GM21423 (cell line): ENCODE results near the gene NLGN1.

ENCODE experiments used
- ATAC-seq: cut with Tn5 transposase; IDR thresholded peaks from one replicate; pipeline ENCODE4 v1.9.1; 2021; ENCODE audit warnings: mild to moderate bottlenecking, moderate library complexity; ENCODE audit not compliant: unreplicated experiment

The NLGN1 gene

GRCh38 chr3:173750095-173750494 is 352.6 kb downstream of the NLGN1 start:
- no peak for ATAC-seq

DNA sequence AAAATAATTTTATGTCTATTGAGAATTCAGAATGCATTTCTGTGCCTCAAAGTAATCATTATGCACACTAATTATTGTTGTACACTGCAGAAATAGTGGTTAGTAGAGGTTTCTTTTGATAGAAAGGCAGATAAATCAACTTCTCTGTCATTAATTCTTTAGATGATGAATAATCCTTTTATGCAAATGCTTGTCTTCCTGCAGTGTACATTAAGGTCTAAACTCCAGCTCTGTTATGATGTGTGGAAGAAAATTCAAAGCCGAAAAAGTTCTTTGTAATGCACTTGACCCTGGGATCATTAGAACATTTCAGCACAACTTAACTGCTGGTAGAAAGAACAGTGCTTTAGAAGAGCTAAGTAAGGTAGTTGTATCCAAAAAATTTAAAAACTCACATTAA is 353.0 kb downstream of the NLGN1 start:
- ATAC-seq, result no peak

GRCh38 chr3:173753593-173753992 is 356.0 kb downstream of the NLGN1 start:
- ATAC-seq, result no peak

- no peak for ATAC-seq
These were observed 357.6 kb downstream of the NLGN1 start for GRCh38 chr3:173755161-173755560.

GRCh38 chr3:173761161-173761560 is 363.6 kb downstream of the NLGN1 start:
- no peak for ATAC-seq

GRCh38 chr3:173762501-173762900 is 365.0 kb downstream of the NLGN1 start:
- ATAC-seq, result no peak

DNA sequence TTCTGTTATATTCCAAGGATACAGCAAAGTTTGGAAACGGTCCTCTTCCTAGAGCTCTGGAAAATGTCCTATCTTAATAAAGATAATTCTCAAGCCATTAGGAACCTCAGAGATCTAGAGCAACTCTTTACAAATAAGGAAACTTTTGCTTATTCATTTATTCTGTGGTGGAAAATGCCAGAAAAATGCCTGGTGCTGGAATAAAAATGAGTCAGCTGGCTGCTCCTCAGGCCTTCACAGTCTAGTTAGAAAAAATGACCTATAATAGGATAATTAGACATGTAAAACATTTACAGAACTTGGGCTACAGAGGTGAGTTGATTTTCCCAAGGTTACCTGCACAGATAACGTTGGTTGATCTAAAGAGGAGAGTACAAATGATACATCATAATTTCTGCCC is 372.5 kb downstream of the NLGN1 start:
- no peak for ATAC-seq

GRCh38 chr3:173770796-173771573 is 373.4 kb downstream of the NLGN1 start:
- no peak for ATAC-seq

- ATAC-seq, result no peak
These were observed 376.3 kb downstream of the NLGN1 start for GRCh38 chr3:173773800-173774199.

- no peak for ATAC-seq
These were observed 376.8 kb downstream of the NLGN1 start for GRCh38 chr3:173774294-173774693.

GRCh38 chr3:173778251-173778650 is 380.7 kb downstream of the NLGN1 start:
- ATAC-seq, result no peak

GRCh38 chr3:173780067-173780466 is 382.5 kb downstream of the NLGN1 start:
- no peak for ATAC-seq

- ATAC-seq, result no peak
These were observed 387.5 kb downstream of the NLGN1 start for GRCh38 chr3:173785004-173785403.

GRCh38 chr3:173789530-173790162 is 392.1 kb downstream of the NLGN1 start:
- ATAC-seq, result no peak

DNA sequence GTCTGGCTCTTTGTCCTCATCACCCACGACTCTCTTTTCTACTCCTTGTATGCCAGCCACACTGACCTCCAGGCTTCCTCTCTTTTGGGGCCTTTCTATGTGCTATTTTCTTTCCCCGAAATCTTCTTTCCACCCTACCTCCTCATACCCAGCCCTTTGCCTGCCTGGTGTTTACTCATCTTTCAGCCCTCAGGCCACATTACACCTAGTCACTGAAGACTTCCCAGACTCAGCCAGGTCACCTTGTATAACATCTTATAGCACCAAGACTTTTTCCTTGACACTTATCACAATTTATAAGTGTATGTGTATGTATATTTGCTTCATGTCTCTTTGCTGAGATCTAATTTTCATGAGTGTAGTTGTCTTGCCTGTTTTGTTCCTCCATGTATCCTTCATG is 396.4 kb downstream of the NLGN1 start:
- no peak for ATAC-seq

- ATAC-seq, result no peak
These were observed 398.9 kb downstream of the NLGN1 start for GRCh38 chr3:173796405-173796804.

GRCh38 chr3:173796890-173797289 is 399.3 kb downstream of the NLGN1 start:
- no peak for ATAC-seq

DNA sequence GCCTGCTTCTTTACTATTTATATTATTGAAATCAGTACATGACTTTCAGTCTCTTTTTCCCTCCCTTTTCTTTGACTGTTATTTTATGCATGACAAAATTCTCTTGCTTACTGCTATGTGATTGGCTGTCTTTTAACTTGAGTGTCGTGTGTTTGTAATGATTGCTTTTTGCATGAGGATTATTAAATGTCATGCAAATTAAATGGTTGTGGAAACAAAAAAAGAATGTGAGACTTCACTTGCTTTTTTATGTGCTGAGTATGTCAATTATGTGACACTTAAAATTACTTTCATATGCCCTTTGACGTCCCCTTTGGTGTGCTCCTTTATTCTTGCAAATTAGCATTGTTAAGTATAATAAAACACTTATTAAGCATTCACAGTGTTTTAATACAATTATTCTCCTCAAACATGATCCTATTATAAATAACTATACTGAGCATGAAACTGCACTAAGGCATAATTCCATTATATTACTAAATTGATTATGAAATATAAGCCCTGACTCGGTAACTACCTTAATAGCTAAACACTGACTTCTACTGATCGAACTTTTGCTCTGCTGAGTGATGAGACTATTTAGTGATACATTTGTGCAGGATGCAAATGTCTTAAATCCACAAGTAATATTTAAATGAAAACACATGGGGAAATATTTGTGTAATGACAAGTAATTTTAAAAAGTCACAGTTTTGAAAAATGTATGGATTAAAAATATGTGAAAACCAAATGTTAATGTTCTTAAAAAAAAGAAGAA is 401.7 kb downstream of the NLGN1 start:
- ATAC-seq, result no peak

DNA sequence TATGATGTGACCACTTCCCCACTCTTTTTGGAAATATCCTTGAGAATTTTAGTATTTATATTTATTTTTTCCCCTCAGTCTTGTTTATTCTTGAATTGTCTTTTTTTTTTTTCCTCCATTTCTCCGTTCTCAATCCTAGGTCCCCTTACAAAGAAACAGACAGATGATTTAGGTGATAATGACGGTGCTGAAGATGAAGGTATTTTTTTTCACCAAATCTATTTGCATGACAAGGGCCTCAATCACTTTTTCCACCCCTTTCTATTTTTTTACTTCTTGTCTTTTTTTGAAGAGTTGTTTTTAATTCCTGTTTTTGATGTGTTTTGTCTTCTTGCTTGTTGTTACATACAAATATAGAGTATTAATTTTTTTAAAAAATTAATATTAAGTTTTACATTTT is 402.6 kb downstream of the NLGN1 start:
- ATAC-seq, result no peak

GRCh38 chr3:173814809-173815208 is 417.3 kb downstream of the NLGN1 start:
- no peak for ATAC-seq

GRCh38 chr3:173819368-173819767 is 421.8 kb downstream of the NLGN1 start:
- no peak for ATAC-seq

GRCh38 chr3:173823911-173824460 is 426.4 kb downstream of the NLGN1 start:
- ATAC-seq, result no peak
